Inflammatory macrophage treated with lipopolysaccharide for 1 hour (primary cell): ENCODE measurements around the gene ITGB1BP2.
"Not testable (repeated sequence)": the region's sequence is repeated elsewhere in the genome, so short reads cannot be mapped to it uniquely, and the experiment has no call there.

Experiments
- DNase-seq, 2 donors: peaks; one replicate each; pipeline ENCODE4 v3.0.0-alpha.2; 2020 to 2022

The ITGB1BP2 gene

DNA sequence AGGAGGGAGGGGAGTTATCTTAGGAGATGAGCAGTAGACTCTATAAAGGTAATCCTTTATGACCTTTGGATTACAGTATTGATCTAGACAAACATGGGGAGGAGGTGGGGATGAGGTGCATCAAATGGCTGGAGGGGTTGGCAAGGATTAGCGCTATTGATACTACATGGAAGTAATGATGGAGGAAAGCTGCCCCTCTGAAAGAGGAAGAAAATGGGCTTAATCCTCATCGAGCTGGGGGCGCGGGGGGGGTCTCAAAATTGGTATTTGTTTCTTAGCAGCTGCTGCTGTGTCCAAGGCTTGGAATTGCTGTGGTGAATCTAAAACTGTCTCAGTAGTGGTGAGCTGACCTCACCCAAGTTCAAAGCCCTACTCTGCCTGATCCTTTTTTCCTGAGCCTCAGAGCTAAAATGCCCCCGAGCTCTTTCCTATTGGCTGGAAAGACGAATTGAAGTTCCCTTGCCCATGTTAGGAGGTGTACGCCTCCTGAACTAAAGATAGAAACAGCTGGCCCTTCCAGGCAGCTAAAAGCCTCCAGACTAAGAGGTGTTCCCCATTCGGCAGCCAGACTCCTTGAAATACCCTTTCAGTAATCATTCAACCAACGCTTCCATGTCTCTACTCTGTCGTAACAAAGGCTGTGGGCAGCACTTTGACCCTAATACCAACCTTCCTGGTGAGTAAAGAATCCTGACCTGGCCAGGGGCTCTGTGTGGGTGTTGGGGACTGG is at the start of gene ITGB1BP2:
TSS of gene ITGB1BP2 (plus strand) at position 556 of the 730 bp plus-strand sequence. CDS start at position 613, 57 bp downstream.
- peak; percentile 20 to 53 for DNase-seq

DNA sequence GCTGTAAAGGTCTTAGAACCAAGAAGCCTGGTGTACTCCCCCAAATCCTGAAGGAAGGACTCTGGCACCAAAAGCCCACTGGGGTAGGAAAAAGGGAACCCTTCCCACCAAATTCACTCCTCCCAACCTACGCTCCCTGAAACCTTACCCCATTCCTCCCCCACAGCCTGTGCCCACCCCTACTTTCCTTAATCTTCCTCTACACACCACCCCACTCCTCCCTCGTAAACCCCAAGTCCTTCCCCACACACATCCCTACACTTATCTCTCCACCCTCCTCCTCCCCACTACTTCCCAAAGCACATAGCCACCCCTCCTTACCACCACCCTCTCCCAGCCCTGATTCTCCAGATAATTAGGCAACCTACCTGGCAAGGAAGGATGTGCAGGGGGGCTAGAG is 49.3 kb upstream of the ITGB1BP2 start:
- no peak for DNase-seq

DNA sequence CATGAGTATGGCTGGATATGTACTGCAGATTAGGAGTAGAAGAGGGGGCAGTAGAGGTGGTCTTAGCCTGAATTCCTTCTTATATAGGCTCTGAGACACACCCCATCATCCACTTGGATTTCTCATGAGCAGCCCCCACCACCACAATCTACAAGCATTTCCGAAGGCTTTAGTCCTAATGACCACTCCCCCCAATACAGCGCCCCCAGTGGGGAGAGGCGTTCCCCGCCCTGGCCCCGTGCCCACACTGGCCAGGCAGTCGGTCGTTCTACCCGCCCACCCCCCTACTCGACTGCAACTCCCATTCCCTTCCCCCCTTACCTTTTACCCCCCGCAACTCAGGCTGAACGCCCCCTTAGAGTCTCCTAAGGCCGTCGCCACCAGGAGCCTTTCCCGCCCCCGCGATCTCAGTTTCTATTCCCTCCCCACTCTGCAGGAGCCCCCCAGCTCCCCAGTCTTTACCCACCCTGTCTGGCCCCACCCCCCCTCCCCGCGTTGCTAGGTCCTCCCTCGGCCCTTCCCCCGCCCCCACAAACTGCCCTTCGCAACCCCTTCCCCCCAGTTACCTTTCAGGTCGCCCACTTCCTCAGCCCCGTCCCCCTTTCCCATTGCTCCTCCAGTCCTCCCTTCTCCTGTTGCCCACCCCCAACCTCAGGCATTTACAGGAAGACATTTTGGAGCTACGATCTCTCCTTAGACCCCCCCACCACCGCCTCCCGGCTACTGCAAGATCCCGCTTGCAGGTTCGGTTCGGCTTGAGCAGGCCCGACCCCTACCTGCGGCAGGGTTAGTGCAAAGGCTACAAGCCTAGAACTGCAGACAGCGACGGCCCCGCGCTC is 48.1 kb upstream of the ITGB1BP2 start:
- peak in 1 of 2 donors; percentile 28 for DNase-seq

DNA sequence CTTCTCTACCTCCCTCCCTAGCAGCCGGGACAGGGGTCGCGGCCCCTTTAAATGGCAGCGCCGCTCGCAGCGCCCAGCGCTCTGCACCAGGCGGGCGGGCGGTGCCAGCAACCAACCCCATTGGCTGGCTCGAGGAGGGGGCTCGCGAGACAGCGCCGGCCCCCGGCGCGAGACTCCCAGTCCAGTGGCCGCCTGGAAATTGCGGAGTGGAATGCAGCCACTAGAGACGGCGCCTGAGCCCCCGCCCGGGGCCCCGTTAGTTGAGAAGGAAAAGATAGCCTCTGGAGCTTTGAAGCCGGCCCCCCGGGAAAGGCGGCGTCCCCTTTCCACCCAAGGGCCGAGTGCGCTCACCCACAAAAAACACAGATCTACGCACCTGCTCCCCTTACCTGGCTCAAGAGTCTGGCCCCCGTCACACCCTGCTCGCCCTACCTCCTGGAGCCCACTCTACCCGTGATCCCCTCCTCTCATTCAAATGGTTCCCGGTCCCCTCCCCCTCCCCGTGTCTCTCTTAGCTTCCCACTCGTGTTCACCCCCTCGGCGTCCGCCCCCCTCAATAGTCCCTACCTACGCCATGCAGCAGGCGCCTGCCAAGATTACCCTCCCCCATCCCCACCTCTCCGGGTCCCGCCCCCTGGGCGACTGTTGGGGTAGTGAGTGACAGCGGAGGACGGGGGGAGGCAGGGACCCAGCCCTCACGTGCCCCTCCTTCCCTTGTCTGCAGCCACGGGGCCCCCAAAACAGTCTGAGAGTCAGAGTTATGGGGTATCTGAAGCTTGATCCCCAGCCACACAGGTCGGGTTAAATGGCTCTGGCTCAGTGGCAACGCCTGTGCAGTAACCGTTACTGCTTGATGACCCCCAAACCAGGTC is 47.2 kb upstream of the ITGB1BP2 start, which contains the start of gene ZMYM3:
TSS of gene ZMYM3 (minus strand) at position 49 of the 872 bp plus-strand sequence. CDS start 885 bp downstream, outside the sequence.
- DNase-seq = peak; percentile 57 to 61

DNA sequence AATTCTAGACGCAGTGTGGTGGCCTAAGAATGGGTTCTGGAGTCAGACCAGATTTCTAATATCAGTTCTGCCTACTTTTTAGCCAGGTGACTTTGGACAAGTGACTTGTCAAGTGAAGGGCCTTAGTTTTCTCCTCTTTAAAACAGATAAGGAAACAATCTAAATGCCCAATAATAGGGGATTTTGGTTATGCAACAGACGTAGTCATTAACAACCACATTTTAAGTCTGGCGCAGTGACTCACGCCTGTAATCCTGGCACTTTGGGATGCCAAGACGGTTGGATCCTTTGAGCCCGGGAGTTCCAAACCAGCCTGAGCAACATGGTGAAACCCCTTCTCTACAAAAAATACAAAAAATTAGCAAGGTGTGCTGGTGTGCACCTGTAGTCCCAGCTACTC is 45.5 kb upstream of the ITGB1BP2 start:
- DNase-seq = no peak

DNA sequence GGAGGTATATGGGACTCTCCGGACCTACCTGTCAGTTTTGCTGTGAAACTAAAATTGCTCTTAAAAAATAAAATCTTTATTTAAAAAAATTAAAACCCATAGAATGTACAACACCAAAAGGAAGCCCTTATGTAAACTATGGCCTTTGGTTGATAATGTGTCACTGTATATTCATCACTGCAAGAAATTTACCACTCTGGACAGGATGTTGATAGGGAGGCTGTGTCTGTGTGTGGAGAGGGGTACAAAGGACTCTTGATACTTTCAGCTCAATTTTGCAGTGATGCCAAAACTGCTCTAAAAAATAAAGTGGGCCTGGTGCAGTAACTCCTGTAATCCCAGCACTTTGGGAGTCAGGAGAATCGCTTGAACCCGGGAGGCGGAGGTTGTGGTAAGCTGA is 44.7 kb upstream of the ITGB1BP2 start:
- DNase-seq = no peak

DNA sequence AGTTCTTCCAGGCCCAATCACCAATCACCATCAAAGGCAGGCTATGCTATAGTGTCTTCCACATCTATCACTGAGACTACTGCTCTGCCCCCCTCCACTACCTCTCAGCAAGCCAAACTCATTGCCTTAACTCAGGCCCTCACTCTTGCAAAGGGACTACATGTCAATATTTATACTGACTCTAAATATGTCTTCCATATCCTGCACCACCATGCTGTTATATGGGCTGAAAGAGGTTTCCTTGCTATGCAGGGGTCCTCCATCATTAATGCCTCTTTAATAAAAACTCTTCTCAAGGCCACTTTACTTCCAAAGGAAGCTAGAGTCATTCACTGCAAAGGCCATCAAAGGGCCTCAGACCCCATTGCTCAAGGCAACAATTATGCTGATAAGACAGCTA is 32.9 kb upstream of the ITGB1BP2 start:
- DNase-seq = not testable (repeated sequence)

DNA sequence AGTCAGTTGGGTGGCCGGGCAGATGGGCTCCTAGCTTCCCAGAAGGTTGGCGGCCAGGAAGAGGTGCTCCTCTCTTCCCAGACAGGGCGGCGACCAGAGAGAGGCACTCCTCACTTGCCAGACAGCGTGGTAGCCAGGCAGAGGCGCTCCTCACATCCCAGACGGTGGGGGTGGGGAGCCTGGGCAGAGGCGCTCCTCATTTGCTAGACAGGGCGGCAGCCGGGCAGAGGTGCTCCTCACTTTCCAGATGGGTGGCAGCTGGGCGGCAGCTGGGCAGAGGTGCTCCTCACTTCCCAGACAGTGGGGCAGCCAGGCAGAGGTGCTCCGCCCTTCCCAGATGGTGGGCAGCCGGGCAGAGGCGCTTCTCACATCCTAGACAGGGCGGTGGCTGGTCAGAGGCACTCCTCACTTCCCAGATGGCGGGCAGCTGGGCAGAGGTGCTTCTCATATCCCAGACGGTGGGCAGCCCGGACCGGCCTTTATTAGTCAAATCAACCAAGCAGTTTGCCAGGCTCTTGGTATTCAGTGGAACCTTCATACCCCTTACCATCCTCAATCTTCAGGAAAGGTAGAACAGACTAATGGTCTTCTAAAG is 31.7 kb upstream of the ITGB1BP2 start:
- no peak for DNase-seq

DNA sequence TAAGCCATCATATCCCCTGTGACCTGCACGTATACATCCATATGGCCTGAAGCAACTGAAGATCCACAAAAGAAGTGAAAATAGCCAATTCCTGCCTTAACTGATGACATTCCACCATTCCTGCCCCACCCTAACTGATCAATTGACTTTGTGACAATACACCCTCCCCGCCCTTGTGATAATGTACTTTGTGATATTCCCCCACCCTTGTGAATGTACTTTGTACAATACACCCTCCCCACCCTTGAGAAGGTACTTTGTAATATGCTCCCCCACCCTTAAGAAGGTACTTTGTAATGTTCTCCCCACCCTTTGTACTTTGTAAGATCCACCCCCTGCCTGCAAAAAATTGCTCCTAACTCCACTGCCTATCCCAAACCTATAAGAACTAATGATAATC is 29.2 kb upstream of the ITGB1BP2 start:
- DNase-seq = not testable (repeated sequence)

DNA sequence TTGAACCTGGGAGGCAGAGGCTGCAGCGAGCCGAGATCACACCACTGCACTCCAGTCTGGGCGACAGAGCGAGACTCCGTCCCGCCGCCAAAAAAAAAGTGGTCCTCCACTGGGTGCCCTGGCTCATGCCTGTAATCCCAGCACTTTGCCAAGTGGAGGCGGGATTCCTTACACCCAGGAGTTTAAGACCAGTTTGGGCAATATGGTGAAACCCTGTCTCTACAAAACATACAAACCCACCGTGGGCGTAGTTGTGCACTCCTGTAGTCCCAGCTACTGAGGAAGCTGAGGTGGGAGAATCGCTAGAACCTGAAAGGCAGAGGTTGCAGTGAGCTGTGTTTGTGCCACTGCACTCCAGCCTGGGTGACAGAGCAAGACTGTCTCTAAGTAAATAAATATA is 20.2 kb upstream of the ITGB1BP2 start:
- not testable (repeated sequence) for DNase-seq

DNA sequence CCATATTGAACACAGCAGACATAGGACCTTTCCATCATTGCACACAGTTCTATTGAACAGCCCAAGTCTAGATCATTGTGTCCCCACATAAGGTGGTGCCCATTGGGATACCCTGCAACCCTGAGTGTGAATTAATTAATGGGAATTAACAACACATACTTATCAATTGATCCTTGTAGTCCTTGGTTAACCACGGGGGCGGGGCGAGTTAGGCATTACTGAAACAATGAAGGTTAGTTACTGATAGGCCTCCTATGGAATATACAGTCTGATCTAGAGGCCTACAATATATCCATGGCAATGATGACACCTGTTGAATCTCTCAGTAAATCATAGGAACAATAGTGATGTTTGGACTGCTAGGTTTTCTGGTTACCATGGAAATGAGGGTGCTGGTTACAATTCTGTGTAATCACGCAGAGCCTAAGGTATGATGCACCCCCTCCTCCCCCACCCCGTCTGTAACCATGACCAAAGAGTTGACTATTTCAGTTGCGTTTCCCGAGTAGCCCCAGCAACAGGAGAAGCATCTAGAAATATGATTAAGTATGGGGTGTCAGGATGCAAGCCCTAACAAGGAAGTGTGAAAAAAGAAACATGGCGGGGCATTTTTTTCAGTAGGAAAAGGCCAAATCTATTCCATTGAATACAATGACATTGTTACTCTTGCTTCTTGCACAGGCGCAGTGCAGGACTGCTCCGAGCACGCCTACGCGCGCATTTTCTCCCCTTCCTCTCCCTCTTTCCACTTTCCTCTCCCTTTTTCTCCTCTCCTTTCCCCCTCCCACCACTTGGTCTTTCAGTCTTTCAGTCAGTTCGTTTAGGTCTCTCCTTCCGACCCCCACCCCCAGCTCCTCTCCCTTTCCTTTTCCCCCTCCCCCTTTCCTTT is 18.8 kb upstream of the ITGB1BP2 start:
- no peak for DNase-seq

DNA sequence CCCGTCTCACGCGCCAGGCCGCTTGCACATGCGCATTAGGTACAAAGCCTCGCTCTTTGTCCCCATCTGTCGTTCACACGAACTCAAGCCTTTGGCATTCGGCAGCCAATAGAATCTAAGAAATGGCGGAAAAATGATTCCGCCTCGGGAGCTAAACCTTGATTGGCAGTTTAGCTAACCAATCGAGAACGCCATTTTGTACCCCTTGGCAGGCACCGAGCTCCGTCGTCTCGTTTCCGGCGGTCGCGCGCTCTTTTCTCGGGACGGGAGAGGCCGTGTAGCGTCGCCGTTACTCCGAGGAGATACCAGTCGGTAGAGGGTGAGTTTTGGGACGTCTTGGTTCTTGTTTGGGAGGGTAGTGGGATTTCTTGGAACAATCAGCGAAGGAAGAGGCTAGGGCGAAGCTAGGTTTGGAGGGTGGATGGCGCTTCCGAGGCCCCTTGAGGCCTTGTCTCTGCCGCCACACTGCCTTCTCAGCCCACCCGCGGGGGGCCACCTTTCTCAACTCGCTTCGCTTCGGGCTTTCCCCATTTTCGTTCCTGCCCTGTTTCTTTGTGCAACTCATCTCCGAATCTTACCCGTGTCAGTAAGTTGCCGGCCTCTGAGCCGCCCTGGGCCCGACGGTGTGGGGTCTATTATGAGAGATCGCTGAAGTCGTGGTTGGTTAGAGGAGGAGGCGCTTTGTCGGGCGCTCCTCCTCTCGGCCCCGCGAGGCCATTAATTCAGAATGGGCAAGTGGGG is 18.0 kb upstream of the ITGB1BP2 start, which contains the start of gene NONO:
TSS of gene NONO (plus strand) at position 233 of the 741 bp plus-strand sequence. CDS start 7,003 bp downstream, outside the sequence.
- DNase-seq = peak; percentile 95 to 97

DNA sequence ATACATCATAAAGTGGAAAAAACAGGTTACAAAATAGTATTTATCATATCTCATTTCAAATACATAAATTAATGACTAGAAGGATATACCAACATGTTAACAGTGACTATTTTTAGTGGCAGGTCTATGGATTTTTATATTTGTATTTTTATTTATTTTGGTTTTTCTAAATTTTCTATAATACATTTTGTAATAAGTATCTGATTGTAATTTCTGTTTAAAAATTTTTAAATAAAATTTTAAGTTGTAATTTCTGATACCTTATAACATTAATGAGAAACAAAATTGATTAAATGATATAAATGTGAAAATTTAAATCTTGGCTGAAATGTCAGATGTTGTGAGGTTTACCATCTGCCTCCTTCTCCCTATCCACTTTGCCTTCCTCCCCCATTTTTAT is 15.6 kb upstream of the ITGB1BP2 start:
- DNase-seq = no peak

DNA sequence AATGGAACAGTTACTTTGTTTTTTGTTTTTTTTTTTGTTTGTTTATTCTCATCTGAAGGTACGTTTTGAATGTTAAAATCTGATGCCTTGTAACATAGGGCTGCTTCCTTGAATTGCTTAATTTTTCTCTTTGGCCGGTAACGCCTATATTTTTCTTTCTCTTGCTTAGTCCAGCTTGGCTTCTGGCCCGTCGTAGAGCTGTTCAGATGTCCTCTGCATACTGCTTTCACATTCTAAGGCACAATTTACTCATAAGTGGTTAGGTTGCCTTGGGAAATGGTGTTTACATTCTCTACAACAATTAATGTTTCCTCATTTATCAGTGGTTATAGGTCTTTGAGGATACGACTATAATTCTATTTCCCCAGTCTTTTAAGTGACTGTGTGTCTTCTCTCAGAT is 10.2 kb upstream of the ITGB1BP2 start:
- no peak for DNase-seq

DNA sequence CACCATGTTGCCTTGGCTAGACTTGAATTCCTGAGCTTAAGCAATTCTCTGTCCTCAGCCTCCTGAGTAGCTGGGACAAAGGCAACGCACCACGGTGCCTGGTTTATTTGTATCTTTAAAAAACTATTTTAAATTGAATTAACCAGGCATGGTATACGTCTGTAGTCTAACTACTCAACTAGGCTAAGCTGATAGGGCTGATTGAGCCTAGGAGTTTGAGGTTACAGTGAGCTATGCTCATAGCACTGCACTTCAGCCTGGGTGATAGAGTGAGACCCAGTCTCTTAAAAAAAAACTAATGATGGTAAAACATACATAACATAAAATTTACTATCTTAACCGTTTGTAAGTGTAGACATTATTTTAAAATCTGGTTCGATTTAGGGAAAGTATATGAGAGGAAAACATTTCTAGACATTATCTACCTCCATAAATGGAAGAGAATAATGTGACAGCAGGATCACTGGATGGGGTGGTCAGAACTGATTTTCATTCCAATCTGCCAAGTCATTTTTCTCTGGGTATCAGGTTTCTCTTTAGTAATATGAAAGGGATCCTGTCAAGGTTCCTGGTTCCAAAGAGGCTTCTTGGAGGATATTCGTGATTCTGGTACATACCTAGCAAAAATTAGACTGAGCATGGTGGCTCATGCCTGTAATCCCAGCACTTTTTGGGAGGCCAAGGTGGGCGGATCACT is 8.7 kb upstream of the ITGB1BP2 start:
- DNase-seq = no peak

DNA sequence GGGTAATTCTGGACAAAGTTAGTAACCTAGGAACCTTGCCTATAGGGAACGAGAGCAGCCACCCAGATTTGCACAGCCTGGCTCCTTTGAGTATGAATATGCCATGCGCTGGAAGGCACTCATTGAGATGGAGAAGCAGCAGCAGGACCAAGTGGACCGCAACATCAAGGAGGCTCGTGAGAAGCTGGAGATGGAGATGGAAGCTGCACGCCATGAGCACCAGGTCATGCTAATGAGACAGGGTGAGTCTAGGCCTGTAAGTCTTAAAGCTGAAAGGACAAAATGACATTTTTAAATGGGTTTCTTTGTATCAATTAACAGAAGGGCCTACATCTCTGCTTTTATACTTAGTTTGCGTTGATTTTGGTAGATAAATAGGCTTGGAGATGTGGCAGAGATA is 4.7 kb upstream of the ITGB1BP2 start:
- DNase-seq = no peak

DNA sequence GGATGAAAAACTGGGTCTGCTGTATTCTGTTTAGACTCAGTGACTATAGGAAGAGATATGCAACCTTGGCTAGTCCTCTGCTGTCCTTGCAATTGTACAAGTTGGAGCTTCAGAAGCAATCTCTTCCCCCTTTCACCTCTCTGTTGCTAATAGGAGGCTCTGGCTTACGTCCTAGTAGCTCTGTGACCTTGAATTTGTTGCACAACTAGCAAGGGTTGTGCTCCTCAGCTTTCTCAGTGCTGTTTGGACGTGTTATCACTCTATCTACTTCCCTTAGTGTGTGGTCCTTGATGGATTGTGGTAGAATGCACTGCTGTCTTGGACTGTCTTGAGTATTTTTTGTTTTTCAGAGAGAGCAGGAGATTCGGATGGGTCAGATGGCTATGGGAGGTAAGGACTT is 3.4 kb upstream of the ITGB1BP2 start:
- no peak for DNase-seq

DNA sequence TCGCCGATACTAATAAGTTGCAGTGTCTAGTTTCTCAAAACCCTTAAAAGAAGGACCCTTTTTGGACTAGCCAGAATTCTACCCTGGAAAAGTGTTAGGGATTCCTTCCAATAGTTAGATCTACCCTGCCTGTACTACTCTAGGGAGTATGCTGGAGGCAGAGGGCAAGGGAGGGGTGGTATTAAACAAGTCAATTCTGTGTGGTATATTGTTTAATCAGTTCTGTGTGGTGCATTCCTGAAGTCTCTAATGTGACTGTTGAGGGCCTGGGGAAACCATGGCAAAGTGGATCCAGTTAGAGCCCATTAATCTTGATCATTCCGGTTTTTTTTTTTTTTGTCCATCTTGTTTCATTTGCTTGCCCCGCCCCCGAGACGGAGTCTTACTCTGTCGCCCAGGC is 1.5 kb upstream of the ITGB1BP2 start:
- not testable (repeated sequence) for DNase-seq

DNA sequence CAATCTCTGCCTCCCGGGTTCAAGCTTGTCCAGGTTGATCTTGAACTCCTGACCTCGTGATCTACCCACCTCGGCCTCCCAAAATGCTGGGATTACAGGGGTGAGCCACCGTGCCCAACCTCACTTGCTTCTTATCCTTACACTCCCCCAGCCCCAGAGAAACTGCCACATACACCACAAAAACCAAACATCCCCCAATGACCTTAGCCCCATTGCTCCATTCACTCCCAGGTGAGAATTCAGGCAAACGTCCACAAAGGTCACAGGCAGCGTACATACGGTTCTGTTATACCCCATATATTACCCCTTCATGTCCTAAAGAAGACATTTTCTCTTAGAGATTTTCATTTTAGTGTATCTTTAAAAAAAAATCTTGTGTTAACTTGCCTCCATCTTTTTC is 1.1 kb upstream of the ITGB1BP2 start:
- not testable (repeated sequence) for DNase-seq
